ENCODE measurements around the gene GATA6.

GATA6 gene

DNA sequence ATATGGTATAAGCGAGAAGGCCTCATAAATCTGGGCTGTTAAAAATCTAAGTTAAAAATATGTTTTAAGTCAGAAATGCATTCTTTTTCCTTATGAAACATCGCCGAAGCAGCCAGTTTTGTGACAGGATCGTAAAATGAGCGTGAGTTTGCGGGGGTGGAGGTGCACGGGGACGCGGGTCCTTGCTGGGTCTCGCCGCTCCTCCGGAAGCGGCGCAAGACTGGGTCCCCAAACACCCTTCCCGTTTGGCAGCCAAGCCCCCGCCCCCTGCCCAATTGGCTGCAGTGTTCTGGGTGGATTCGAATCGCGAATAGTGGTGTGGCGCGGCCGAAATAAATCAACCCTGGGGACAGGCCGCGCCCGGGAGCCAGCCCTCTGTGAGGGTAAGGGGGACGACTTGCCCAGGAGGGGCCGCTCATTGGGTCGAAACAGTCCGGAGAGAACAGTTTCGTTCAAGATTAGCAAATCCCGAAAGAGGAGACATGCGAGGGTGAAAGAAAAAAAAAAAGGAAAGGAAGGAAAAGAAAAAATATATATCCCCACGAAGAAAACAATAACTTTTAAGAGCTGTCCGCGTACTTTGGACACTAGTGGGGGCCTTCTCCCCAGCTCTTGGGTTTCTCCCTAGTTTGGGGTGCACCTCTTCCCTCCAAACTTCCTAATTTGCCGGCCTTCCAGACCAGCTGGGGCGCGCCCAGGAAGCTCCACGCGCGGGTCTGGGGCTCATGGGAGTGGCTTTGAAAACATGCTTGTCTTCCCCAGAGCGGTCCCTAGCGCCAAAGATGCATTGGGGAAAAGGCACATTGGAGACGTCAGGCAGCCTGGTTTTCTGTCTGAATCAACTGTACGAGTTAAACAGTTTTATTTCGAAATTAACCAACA is 3.1 kb upstream of the GATA6 start:
- H3K4me3 ChIP-seq (ENCODE audit: low read depth, low read length) = no peak overlapping the region
- TF ChIP-seq, protein P1, sequence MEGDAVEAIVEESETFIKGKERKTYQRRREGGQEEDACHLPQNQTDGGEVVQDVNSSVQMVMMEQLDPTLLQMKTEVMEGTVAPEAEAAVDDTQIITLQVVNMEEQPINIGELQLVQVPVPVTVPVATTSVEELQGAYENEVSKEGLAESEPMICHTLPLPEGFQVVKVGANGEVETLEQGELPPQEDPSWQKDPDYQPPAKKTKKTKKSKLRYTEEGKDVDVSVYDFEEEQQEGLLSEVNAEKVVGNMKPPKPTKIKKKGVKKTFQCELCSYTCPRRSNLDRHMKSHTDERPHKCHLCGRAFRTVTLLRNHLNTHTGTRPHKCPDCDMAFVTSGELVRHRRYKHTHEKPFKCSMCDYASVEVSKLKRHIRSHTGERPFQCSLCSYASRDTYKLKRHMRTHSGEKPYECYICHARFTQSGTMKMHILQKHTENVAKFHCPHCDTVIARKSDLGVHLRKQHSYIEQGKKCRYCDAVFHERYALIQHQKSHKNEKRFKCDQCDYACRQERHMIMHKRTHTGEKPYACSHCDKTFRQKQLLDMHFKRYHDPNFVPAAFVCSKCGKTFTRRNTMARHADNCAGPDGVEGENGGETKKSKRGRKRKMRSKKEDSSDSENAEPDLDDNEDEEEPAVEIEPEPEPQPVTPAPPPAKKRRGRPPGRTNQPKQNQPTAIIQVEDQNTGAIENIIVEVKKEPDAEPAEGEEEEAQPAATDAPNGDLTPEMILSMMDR (IDR thresholded peaks at IDR 0.05; ENCODE audit: borderline replicate concordance, insufficient read depth, low read depth, low read length) = no peak

DNA sequence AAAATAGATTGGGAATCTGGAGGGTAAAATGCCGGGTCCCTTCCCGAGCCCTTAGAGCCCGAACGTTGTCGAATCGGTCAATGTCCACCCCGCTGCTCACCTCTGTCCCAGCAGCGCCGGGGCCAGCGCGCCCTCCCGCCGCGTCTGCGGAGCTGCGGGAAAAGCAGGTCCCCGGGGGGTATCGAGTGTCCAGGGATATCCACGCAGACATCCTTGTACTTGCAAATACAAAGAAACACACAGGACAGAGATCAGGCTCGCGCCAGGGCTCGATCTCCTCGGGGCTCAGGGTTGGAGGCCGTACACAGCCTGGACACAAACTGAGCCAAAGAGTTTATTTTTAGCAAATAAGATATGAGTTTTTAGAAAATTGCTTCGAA is 2.3 kb upstream of the GATA6 start:
- no peak overlapping the region for H3K4me3 ChIP-seq (ENCODE audit: low read depth, low read length)

DNA sequence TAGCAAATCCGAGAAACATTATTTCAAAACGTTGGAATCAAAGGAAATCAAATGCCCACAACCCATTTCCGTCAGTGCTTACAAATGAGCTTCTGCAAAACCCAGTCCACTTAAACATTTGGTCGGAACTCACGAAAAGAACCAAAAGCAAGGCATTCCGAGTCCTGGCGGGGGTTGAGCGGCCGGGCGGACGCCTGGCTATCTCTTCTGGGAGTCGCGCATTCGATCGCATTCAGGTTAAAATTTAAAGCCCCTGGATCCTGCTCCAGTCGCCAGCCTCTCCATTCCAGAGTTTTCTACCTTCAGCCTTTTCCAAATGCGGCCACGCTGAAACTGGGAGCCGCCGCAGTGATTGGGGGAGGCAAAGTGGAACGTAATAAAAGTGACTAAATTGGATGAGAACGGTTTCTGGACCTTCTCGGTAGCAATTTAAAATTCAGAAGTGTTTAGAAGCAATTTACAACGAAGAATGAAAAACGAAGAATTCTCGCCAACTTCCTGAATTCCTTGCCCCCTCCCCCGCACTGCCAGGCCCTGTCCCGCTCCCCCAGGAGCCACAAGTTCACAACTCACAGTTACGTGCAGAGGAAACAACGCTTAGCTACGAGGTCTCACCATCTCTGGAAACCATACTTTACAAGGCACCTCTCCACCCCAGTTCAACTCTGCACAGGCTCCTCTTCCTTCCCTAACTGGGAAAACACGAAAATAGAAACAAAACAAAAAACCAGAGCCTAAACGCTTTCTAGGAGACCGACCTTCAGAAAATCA is 1.7 kb upstream of the GATA6 start:
- H3K4me3 ChIP-seq (ENCODE audit: low read depth, low read length) = no peak overlapping the region
- TF ChIP-seq, protein P1 (IDR thresholded peaks at IDR 0.05; ENCODE audit: borderline replicate concordance, insufficient read depth, low read depth, low read length) = no peak

More for the DNA sequence above, 2.3 kb upstream of the GATA6 start:
- TF ChIP-seq, protein P1 (IDR thresholded peaks at IDR 0.05; ENCODE audit: borderline replicate concordance, insufficient read depth, low read depth, low read length) = no peak

DNA sequence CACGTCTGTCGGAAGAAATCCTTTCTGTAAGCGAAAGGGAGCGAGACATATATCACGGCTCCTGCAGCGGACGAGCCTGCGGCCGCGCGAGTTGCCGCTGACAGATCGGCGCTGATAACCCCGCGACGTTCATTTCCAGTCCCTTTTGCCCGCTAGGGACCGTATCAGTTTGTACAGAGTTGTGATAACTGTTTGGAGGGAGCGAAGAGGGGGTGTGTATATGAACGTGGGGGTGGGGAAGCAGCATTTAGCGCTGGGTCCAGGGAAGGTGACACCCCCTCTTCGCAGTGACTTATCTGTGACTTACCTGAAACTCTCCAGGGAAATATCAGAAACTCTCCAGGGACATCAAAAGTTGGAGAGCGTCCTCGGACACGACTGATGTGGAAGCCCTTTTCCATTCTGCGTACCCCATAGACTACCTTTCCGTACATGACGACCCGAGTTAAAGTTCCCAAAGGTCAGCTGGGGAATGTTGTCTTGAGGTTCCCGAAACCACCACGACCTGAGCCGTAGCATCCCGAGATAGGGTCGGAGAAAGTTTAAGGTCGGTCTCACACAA is 948 bp upstream of the GATA6 start:
- H3K4me3 ChIP-seq (ENCODE audit: low read depth, low read length) = no peak overlapping the region
- TF ChIP-seq, protein P1 (IDR thresholded peaks at IDR 0.05; ENCODE audit: borderline replicate concordance, insufficient read depth, low read depth, low read length) = no peak

- H3K4me3 ChIP-seq (ENCODE audit: low read depth, low read length) = peak overlapping the region; percentile 18
- TF ChIP-seq, protein P1 (IDR thresholded peaks at IDR 0.05; ENCODE audit: borderline replicate concordance, insufficient read depth, low read depth, low read length) = no peak
Observed at GRCh38 chr18:22169889-22170420, 566 bp downstream of the GATA6 start.

GRCh38 chr18:22170421-22171257 is 1.2 kb downstream of the GATA6 start:
- TF ChIP-seq, protein P1 (IDR thresholded peaks at IDR 0.05; ENCODE audit: borderline replicate concordance, insufficient read depth, low read depth, low read length) = no peak
- H3K4me3 ChIP-seq (ENCODE audit: low read depth, low read length) = peak overlapping the region; percentile 18
